Activated B cell treated with CpG ODN at 0.5 μM for 24 hours (primary cell): ENCODE results near the gene TEAD4. TPM values are rescaled to one million over a fixed set of nuclear protein-coding genes. Genes with fewer than 3 reads are reported as not detected.

Experiments
- ATAC-seq: fragments of 200-7000 bp; cut with Tn5 transposase; one replicate; pipeline ENCODE4 v1.10.0; 2021; ENCODE audit warnings: low read depth, mild to moderate bottlenecking, moderate library complexity
- CTCF ChIA-PET: fragments of 350-600 bp; sonication (Branson Sonifier 250); formaldehyde crosslinking; loops from one replicate; lab custom pipeline; 2021; ENCODE audit warnings: antibody characterized with exemption; lab: Charles Lee
- POLR2A ChIA-PET: fragments of 350-600 bp; sonication (Branson Sonifier 250); formaldehyde crosslinking; loops from one replicate; lab custom pipeline; 2021; ENCODE audit warnings: antibody characterized with exemption; lab: Charles Lee
- DNase-seq: peaks from one replicate; pipeline ENCODE4 v3.0.0; 2022
- H3K27ac Mint-ChIP-seq: one replicate; pipeline ENCODE4 v1.8.0; 2020; ENCODE audit warnings: mixed read lengths
- H3K27me3 Mint-ChIP-seq: one replicate; pipeline ENCODE4 v1.8.0; 2021; ENCODE audit warnings: mixed read lengths
- H3K36me3 Mint-ChIP-seq: one replicate; pipeline ENCODE4 v1.8.0; 2021; ENCODE audit warnings: low read depth, mixed read lengths
- H3K4me1 Mint-ChIP-seq: one replicate; pipeline ENCODE4 v1.8.0; 2021; ENCODE audit warnings: mixed read lengths
- H3K4me3 Mint-ChIP-seq: one replicate; pipeline ENCODE4 v1.8.0; 2020; ENCODE audit warnings: mild to moderate bottlenecking, mixed read lengths
- H3K9me3 Mint-ChIP-seq: one replicate; pipeline ENCODE4 v1.8.0; 2020; ENCODE audit warnings: mixed read lengths
- intact Hi-C: fragments of 100-400 bp; cut with micrococcal nuclease; formaldehyde crosslinking; loops from one replicate; pipeline ENCODE4 v1.15.1; 2024
- total RNA-seq: library from RNA; stranded (reverse); gene quantifications from 2 replicates; pipeline ENCODE4 v1.2.3, GENCODE V29; 2022
- TF ChIP-seq, protein P1 (sequence below): fragments of 200-600 bp; IDR thresholded peaks from one replicate; pipeline ENCODE4 v1.8.0; 2022; ENCODE audit warnings: antibody characterized with exemption, mild to moderate bottlenecking

The TEAD4 gene
- total RNA-seq, 1 donor from 2014 or later, result not detected

DNA sequence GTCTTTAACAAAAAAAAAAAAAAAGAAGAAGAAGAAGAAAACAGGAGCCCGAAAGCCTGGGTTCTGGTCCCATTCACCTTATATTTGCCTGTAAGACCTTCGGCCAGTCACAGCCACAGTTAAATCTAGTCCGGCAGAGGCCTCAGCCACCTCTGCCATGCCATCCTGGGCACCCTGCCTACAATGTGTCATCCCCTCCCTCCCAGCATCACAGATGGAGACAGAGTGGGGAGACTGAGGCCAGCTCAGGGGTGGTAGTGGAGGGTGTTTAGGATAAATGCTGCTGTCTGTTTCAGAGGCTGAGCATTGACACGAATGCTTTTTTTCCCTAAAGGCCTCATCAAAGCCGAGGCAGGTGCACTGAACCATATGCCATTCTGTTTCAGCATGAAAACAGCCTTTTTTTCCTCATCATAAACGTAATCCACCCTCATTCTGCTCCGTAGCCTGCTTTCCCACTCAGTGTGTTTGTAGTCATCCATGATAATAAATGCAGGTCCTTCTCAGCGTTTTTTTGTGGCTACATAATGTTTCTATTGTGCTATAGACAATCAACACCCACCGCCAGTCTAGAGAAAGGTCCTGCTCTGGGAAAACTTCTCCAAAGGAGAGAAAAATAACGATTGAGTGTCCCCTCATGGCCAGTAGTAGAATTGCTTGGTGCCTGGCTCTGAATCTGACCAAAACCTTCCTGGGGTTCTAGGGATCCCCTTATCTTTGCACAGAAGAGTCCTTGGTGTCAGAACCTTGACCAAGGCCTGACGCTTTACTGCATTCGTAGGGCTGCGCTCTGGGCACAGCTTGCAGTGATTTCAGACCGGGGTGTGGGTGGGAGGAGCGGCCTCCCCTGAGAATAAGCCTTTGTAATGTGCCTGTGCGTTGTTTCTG is 76.9 kb downstream of the TEAD4 start:
- Mint-ChIP-seq H3K27ac (no peak overlapping the region), H3K9me3 (no peaks in the 10 kb centered on the region), H3K4me1 (no peaks in the 10 kb centered on the region), H3K36me3 (no peaks in the 10 kb centered on the region), H3K27me3 (no peaks in the 10 kb centered on the region), H3K4me3 (no peak overlapping the region)
- ATAC-seq (no peak), DNase-seq (no peak)
- intact Hi-C loops, result loop anchor here (10.0 kb wide), 1 partner anchor 341 kb away; no protein-coding TSS in a partner anchor
- CTCF ChIA-PET, result no interaction called here
- TF ChIP-seq, protein P1, sequence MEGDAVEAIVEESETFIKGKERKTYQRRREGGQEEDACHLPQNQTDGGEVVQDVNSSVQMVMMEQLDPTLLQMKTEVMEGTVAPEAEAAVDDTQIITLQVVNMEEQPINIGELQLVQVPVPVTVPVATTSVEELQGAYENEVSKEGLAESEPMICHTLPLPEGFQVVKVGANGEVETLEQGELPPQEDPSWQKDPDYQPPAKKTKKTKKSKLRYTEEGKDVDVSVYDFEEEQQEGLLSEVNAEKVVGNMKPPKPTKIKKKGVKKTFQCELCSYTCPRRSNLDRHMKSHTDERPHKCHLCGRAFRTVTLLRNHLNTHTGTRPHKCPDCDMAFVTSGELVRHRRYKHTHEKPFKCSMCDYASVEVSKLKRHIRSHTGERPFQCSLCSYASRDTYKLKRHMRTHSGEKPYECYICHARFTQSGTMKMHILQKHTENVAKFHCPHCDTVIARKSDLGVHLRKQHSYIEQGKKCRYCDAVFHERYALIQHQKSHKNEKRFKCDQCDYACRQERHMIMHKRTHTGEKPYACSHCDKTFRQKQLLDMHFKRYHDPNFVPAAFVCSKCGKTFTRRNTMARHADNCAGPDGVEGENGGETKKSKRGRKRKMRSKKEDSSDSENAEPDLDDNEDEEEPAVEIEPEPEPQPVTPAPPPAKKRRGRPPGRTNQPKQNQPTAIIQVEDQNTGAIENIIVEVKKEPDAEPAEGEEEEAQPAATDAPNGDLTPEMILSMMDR, result no peak
- POLR2A ChIA-PET, result no interaction called here

GRCh38 chr12:3036901-3037600 is 77.9 kb downstream of the TEAD4 start:
- no peak for DNase-seq
- CTCF ChIA-PET, result no interaction called here
- no peaks in the 10 kb centered on the region for H3K9me3 Mint-ChIP-seq
- no peaks in the 10 kb centered on the region for H3K27me3 Mint-ChIP-seq
- no peak overlapping the region for H3K4me3 Mint-ChIP-seq
- H3K27ac Mint-ChIP-seq, result no peak overlapping the region
- TF ChIP-seq, protein P1, result no peak
- H3K36me3 Mint-ChIP-seq, result no peaks in the 10 kb centered on the region
- ATAC-seq, result no peak
- POLR2A ChIA-PET, result no interaction called here
- peaks cover 6% of the 10 kb centered on the region for H3K4me1 Mint-ChIP-seq
- intact Hi-C loops, result loop anchor here (10.0 kb wide), 1 partner anchor 342 kb away; no protein-coding TSS in a partner anchor

DNA sequence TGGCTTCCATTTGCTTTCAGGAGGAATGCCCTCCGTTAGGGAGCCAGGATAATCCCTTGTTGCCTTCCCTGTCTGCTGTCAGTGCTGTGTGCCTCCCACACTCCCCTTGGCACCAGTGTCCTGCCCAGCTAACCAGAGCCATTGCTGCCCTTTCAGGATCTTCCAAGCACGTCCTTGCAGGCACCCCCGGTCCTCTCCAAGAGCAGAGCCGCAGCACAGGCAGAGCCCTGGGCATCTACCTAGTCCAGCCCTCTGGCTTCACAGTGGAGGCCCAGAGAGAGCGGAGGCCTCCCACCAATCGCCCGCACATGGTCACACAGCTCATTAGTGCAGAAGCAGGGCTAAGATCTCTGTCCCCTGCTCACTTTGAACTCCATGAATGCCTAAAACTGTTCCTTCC is 79.0 kb downstream of the TEAD4 start:
- intact Hi-C loops, result loop anchor here (10.0 kb wide), 1 partner anchor 343 kb away; no protein-coding TSS in a partner anchor
- DNase-seq (no peak), ATAC-seq (no peak)
- POLR2A ChIA-PET, result no interaction called here
- TF ChIP-seq, protein P1, result no peak
- H3K9me3 Mint-ChIP-seq, result no peaks in the 10 kb centered on the region
- CTCF ChIA-PET, result no interaction called here
- H3K4me3 Mint-ChIP-seq, result no peak overlapping the region
- H3K4me1 Mint-ChIP-seq, result peaks cover 17% of the 10 kb centered on the region
- peaks cover 4% of the 10 kb centered on the region for H3K27me3 Mint-ChIP-seq
- no peak overlapping the region for H3K27ac Mint-ChIP-seq
- no peaks in the 10 kb centered on the region for H3K36me3 Mint-ChIP-seq

DNA sequence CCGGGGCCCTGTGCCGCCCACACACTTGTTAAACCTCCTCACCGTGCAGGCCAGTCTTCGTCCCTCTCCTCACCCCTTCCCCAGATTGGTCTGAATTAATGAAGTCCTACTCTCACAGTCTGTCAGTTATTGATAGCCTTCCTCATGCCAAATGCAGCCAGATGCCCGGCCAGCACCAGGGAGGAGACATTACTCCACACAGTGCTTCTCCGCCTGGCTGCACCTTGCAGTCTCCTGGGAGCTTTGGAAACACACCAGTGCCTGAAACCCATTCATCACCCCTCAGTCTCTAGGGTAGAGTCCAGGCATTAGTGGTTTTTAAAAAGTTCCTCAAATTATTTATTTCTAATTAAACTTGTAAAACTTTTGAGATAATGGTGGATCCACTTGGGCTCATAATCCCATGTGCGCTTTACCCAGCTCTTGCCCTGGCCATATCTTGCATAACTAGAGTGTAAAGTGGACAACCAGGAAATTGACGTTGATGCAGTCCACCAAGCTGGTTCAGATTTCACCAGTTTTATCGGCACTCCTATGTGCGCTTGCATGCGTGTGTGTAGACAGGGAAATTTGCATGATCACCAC is 79.8 kb downstream of the TEAD4 start:
- Mint-ChIP-seq H3K27me3 (peaks cover 13% of the 10 kb centered on the region), H3K27ac (no peak overlapping the region), H3K4me3 (no peak overlapping the region), H3K9me3 (no peaks in the 10 kb centered on the region), H3K36me3 (no peaks in the 10 kb centered on the region), H3K4me1 (peaks cover 20% of the 10 kb centered on the region)
- TF ChIP-seq, protein P1, result no peak
- intact Hi-C loops, result loop anchor here (10.0 kb wide), 1 partner anchor 344 kb away; no protein-coding TSS in a partner anchor
- CTCF ChIA-PET, result no interaction called here
- ATAC-seq, result no peak
- no peak for DNase-seq
- POLR2A ChIA-PET, result no interaction called here
